Endothelial cell of umbilical vein (primary cell): ENCODE results near the gene MRPS27. TPM values are rescaled to one million over a fixed set of nuclear protein-coding genes. Genes with fewer than 3 reads are reported as not detected.

Experiments
- BruUV-seq: library from RNA; stranded (reverse); fragments of 400-500 nt; replicated peaks from 2 replicates; lab custom pipeline; 2021; lab: Mats Ljungman, UMichigan
- CTCF ChIA-PET: fragments of 300-600, 350-600 bp; sonication (Branson Sonifier 250); formaldehyde crosslinking; loops from one replicate; lab custom pipeline; 2021; ENCODE audit warnings: antibody characterized with exemption, inconsistent platforms; lab: Charles Lee
- POLR2A ChIA-PET: fragments of 300-600, 350-600 bp; sonication (Branson Sonifier 250); formaldehyde crosslinking; loops from one replicate; lab custom pipeline; 2021; ENCODE audit warnings: antibody characterized with exemption, inconsistent platforms; lab: Charles Lee
- DNase-seq: peaks from one replicate; pipeline ENCODE4 v3.0.0-alpha.2; 2011; ENCODE audit warnings: low read depth, low spot score
- FAIRE-seq: peaks from 2 replicates; lab custom pipeline; 2011; peaks lifted over from hg19 to GRCh38; lab: Jason Lieb, UNC
- H2AFZ ChIP-seq: 2 replicates; pipeline ENCODE4 v1.6.0; 2012; ENCODE audit warnings: low read depth, low read length, control low read depth, inconsistent platforms
- H3K27ac ChIP-seq: 2 replicates; pipeline ENCODE4 v1.5.1; 2011; ENCODE audit warnings: low read depth, mild to moderate bottlenecking, control low read depth, low read length, moderate library complexity; ENCODE audit not compliant: insufficient read depth
- H3K27me3 ChIP-seq, 2 experiments: 2 replicates each; pipeline versions ENCODE4 v1.6.0 to v1.6.1; 2011; ENCODE audit warnings: low read length in 2 of 2, mixed read lengths in 1 of 2; ENCODE audit not compliant: control insufficient read depth in 2 of 2, insufficient read depth in 2 of 2
- H3K36me3 ChIP-seq, 2 experiments: 2 replicates in 1 of 2; 3 replicates in 1 of 2; pipeline ENCODE4 v1.5.1; 2011; ENCODE audit warnings: low read length in 2 of 2, mild to moderate bottlenecking in 1 of 2, moderate library complexity in 1 of 2; ENCODE audit not compliant: control insufficient read depth in 2 of 2, insufficient read depth in 2 of 2; ENCODE audit errors: extremely low read depth in 1 of 2
- H3K4me1 ChIP-seq: 3 replicates; pipeline ENCODE4 v1.5.1; 2011; ENCODE audit warnings: mild to moderate bottlenecking, low read length; ENCODE audit not compliant: control insufficient read depth, insufficient read depth; ENCODE audit errors: extremely low read depth
- H3K4me2 ChIP-seq: 2 replicates; pipeline ENCODE4 v1.6.1; 2011; ENCODE audit warnings: low read length, control low read depth, mixed read lengths; ENCODE audit not compliant: insufficient read depth
- H3K4me3 ChIP-seq, 3 experiments: fragments of 200-600 bp in 1 of 3; sonication (generic), shearing (Covaris generic) in 1 of 3; replicated peaks in 1 of 3; 2 replicates each; pipeline ENCODE4 v1.5.1; 2011 to 2016; ENCODE audit warnings: control low read depth in 3 of 3, low read length in 3 of 3, mild to moderate bottlenecking in 2 of 3, inconsistent platforms in 1 of 3, low read depth in 1 of 3, moderate library complexity in 1 of 3; ENCODE audit not compliant: insufficient read depth in 1 of 3
- H3K79me2 ChIP-seq: 2 replicates; pipeline ENCODE4 v1.6.0; 2012; ENCODE audit warnings: low read length, inconsistent platforms; ENCODE audit not compliant: control insufficient read depth, insufficient read depth
- H3K9ac ChIP-seq: replicated peaks from 2 replicates; pipeline ENCODE3; 2011; ENCODE audit warnings: low read length, control low read depth; ENCODE audit not compliant: insufficient read depth; ENCODE audit errors: extremely low read depth
- H3K9me1 ChIP-seq: replicated peaks from 3 replicates; pipeline ENCODE4 v1.6.0; 2011; ENCODE audit warnings: mild to moderate bottlenecking, low read length; ENCODE audit not compliant: control insufficient read depth, insufficient read depth; ENCODE audit errors: extremely low read depth
- H3K9me3 ChIP-seq: replicated peaks from 2 replicates; pipeline ENCODE4 v1.5.1; 2012; ENCODE audit warnings: low read length, inconsistent platforms; ENCODE audit not compliant: control insufficient read depth, insufficient read depth
- H4K20me1 ChIP-seq: replicated peaks from 2 replicates; pipeline ENCODE3; 2011; ENCODE audit warnings: mild to moderate bottlenecking, low read length; ENCODE audit not compliant: control insufficient read depth, insufficient read depth; ENCODE audit errors: extremely low read depth
- CTCF ChIP-seq, 2 donors: IDR thresholded peaks; 1 replicate in 1 of 2; 2 replicates in 1 of 2; pipeline ENCODE4 v1.5.1; 2011; ENCODE audit warnings: low read length in 2 of 2, mild to moderate bottlenecking in 2 of 2, moderate library complexity in 2 of 2, control low read depth in 1 of 2, inconsistent platforms in 1 of 2, low read depth in 1 of 2; ENCODE audit not compliant: insufficient read depth in 1 of 2; ENCODE audit errors: extremely low read depth in 1 of 2
- EZH2 ChIP-seq: IDR thresholded peaks from 2 replicates; pipeline ENCODE4 v1.6.1; 2012; ENCODE audit warnings: borderline replicate concordance, low read depth, mild to moderate bottlenecking, moderate library complexity, low read length, inconsistent platforms; ENCODE audit not compliant: severe bottlenecking
- FOS ChIP-seq: IDR thresholded peaks from 2 replicates; pipeline ENCODE4 v1.6.1; 2011; ENCODE audit warnings: mild to moderate bottlenecking, low read length, moderate library complexity, borderline replicate concordance; ENCODE audit not compliant: insufficient read depth
- GATA2 ChIP-seq: IDR thresholded peaks from 2 replicates; pipeline ENCODE4 v1.7.0; 2011; ENCODE audit warnings: low read depth, mild to moderate bottlenecking, moderate library complexity, mixed read lengths, low read length; ENCODE audit not compliant: insufficient read length, insufficient read depth
- JUN ChIP-seq: IDR thresholded peaks from 2 replicates; pipeline ENCODE4 v1.6.1; 2011; ENCODE audit warnings: borderline replicate concordance, low read depth; ENCODE audit not compliant: insufficient read length, insufficient read depth
- MAX ChIP-seq: IDR thresholded peaks from 2 replicates; pipeline ENCODE4 v1.6.1; 2011; ENCODE audit not compliant: insufficient read depth, insufficient read length
- MYC ChIP-seq: IDR thresholded peaks from one replicate; pipeline ENCODE4 v1.6.1; 2011; ENCODE audit warnings: mild to moderate bottlenecking, low read depth, low read length
- POLR2A ChIP-seq: IDR thresholded peaks from 2 replicates; pipeline ENCODE4 v1.6.1; 2012; ENCODE audit warnings: low read depth, mild to moderate bottlenecking, control low read depth, low read length
- POLR2AphosphoS5 ChIP-seq: IDR thresholded peaks from 2 replicates; pipeline ENCODE4 v1.6.1; 2012; ENCODE audit warnings: low read depth, mild to moderate bottlenecking, control low read depth, low read length, moderate library complexity; ENCODE audit not compliant: insufficient read depth
- dilution Hi-C: fragments of 300-500 bp; cut with MboI; formaldehyde crosslinking; loops from one replicate; pipeline ENCODE4 v1.15.0; 2019; ENCODE audit warnings: low sequenced_read_pairs; ENCODE audit not compliant: extremely low pct_ligation_motif_present
- intact Hi-C: fragments of 100-400 bp; cut with micrococcal nuclease; formaldehyde crosslinking; loops from one replicate; pipeline ENCODE4 v1.10.0; 2022
- polyA plus RNA-seq, 4 experiments: library from polyadenylated mRNA; depleted of rRNA in 3 of 4; stranded (reverse) in 3 of 4; unstranded in 1 of 4; fragments of >200 nt; gene quantifications; 2 replicates each; pipeline versions ENCODE4 v1.2.1 to v1.2.3, GENCODE V29; 2011 to 2012; ENCODE audit warnings: missing spikeins in 1 of 4
- total RNA-seq: library from RNA; stranded (reverse); gene quantifications from 2 replicates; pipeline ENCODE4 v1.2.3, GENCODE V29; 2021

Gene MRPS27
- total and polyA plus RNA-seq, 2 donors (not counting 3 experiments of a cell fraction or from before 2014, with no cell fraction given), result 56.0 to 67.1 TPM

GRCh38 chr5:72197393-72197792 is 122.6 kb downstream of the MRPS27 start:
- H3K27me3 ChIP-seq, result no peaks in the 10 kb centered on the region
- dilution Hi-C loops (no loop called here), intact Hi-C loops (no loop called here)
- DNase-seq (no peak), FAIRE-seq (no peak)
- no peaks in the 10 kb centered on the region for H3K9me3 ChIP-seq
- H2AFZ ChIP-seq, result no peak overlapping the region
- H4K20me1 ChIP-seq, result no peaks in the 10 kb centered on the region
- peaks cover 33 to 40% of the 10 kb centered on the region in 2 experiments for H3K36me3 ChIP-seq
- H3K79me2 ChIP-seq, result peaks cover 50% of the 10 kb centered on the region
- no TSS peak for BruUV-seq
- no peak overlapping the region for H3K27ac ChIP-seq
- TF ChIP-seq MYC (no peak), FOS (no peak), EZH2 (no peak), POLR2AphosphoS5 (no peak), GATA2 (no peak)
- H3K4me2 ChIP-seq, result no peak overlapping the region
- H3K9me1 ChIP-seq, result no peaks in the 10 kb centered on the region
- ChIA-PET CTCF (no interaction called here), POLR2A (no interaction called here)
- H3K4me3 ChIP-seq, result no peak overlapping the region
- H3K4me1 ChIP-seq, result no peaks in the 10 kb centered on the region
- no peak overlapping the region for H3K9ac ChIP-seq

- no peaks in the 10 kb centered on the region for H3K4me1 ChIP-seq
- no peak overlapping the region for H3K27ac ChIP-seq
- BruUV-seq, result no TSS peak
- dilution Hi-C loops (no loop called here), intact Hi-C loops (no loop called here)
- no peak overlapping the region for H2AFZ ChIP-seq
- H3K79me2 ChIP-seq, result peaks cover 63% of the 10 kb centered on the region
- H3K4me3 ChIP-seq, result no peak overlapping the region
- H3K4me2 ChIP-seq, result no peak overlapping the region
- no peaks in the 10 kb centered on the region for H3K9me3 ChIP-seq
- no peak for TF ChIP-seq GATA2
- no peak for TF ChIP-seq JUN
- no peak for TF ChIP-seq FOS
- no peak for TF ChIP-seq POLR2AphosphoS5
- TF ChIP-seq MAX, result no peak
- TF ChIP-seq MYC, result no peak
- no peak for TF ChIP-seq CTCF (IDR thresholded peaks at IDR 0.05; ENCODE audit: extremely low read depth in 1 of 2, insufficient read depth in 1 of 2, low read depth in 1 of 2, low read length in 2 of 2)
- TF ChIP-seq EZH2, result no peak
- no peak for TF ChIP-seq POLR2A
- DNase-seq (no peak), FAIRE-seq (no peak)
- H3K27me3 ChIP-seq, result no peaks in the 10 kb centered on the region
- H3K9me1 ChIP-seq, result no peaks in the 10 kb centered on the region
- H4K20me1 ChIP-seq, result no peaks in the 10 kb centered on the region
- peaks cover 35 to 38% of the 10 kb centered on the region in 2 experiments for H3K36me3 ChIP-seq
- ChIA-PET CTCF (no interaction called here), POLR2A (interaction anchor here (0.6 kb wide), 1 partner anchor 50 kb away, joined by 3 read pairs; no protein-coding TSS in a partner anchor)
- H3K9ac ChIP-seq, result no peak overlapping the region
Measured at GRCh38 chr5:72195581-72195980, 124.5 kb downstream of the MRPS27 start.
